OCI-LY7 (cell line): Measurements from ENCODE around the gene FRRS1. TPM values are rescaled to one million over a fixed set of nuclear protein-coding genes. Genes with fewer than 3 reads are reported as not detected.
"Not testable (repeated sequence)": the region's sequence is repeated elsewhere in the genome, so short reads cannot be mapped to it uniquely, and the experiment has no call there.

ENCODE experiments used
- BruUV-seq: library from RNA; stranded (reverse); fragments of 400-500 nt; replicated peaks from 2 replicates; lab custom pipeline; 2021; lab: Mats Ljungman, UMichigan
- CTCF ChIA-PET: fragments of 300-600 bp; sonication (Branson Sonifier 250); formaldehyde crosslinking; loops from one replicate; lab custom pipeline; 2022; ENCODE audit warnings: antibody characterized with exemption; ENCODE audit not compliant: unreplicated experiment; lab: Charles Lee
- POLR2A ChIA-PET: fragments of 300-600 bp; sonication (Branson Sonifier 250); formaldehyde crosslinking; loops from one replicate; lab custom pipeline; 2022; ENCODE audit warnings: antibody characterized with exemption; lab: Charles Lee
- DNase-seq: peaks from one replicate; pipeline ENCODE4 v3.0.0-alpha.2; 2015; ENCODE audit warnings: low spot score
- H2AFZ ChIP-seq: fragments of 200-600 bp; sonication (generic), shearing (Covaris generic); 2 replicates; pipeline ENCODE4 v1.6.1; 2014; ENCODE audit warnings: mild to moderate bottlenecking, antibody characterized with exemption, low read length, moderate library complexity
- H3K27ac ChIP-seq: fragments of 200-600 bp; sonication (generic); 2 replicates; pipeline ENCODE4 v1.5.1; 2014; ENCODE audit warnings: mixed run types, low read depth, mild to moderate bottlenecking, moderate library complexity, low read length, inconsistent platforms; ENCODE audit not compliant: poor library complexity, severe bottlenecking
- H3K36me3 ChIP-seq: fragments of 200-600 bp; sonication (generic); 2 replicates; pipeline ENCODE4 v1.6.1; 2014; ENCODE audit warnings: mild to moderate bottlenecking, antibody characterized with exemption, low read length, moderate library complexity, mixed read lengths; ENCODE audit not compliant: insufficient read depth
- H3K4me1 ChIP-seq: fragments of 200-600 bp; sonication (generic); 2 replicates; pipeline ENCODE4 v1.5.1; 2014; ENCODE audit warnings: mild to moderate bottlenecking, low read length; ENCODE audit not compliant: insufficient read depth, poor library complexity, severe bottlenecking
- H3K4me2 ChIP-seq: fragments of 200-600 bp; sonication (generic); 2 replicates; pipeline ENCODE4 v1.6.1; 2014; ENCODE audit warnings: mild to moderate bottlenecking, low read length
- H3K4me3 ChIP-seq: fragments of 200-600 bp; sonication (generic); 2 replicates; pipeline ENCODE4 v1.5.1; 2014; ENCODE audit warnings: mild to moderate bottlenecking, low read depth, low read length; ENCODE audit not compliant: poor library complexity, severe bottlenecking
- H3K79me2 ChIP-seq: fragments of 200-600 bp; sonication (generic); 2 replicates; pipeline ENCODE4 v1.6.1; 2016; ENCODE audit warnings: low read depth, mild to moderate bottlenecking, low read length, moderate library complexity, mixed read lengths; ENCODE audit not compliant: insufficient read depth
- H3K9me2 ChIP-seq: fragments of 200-600 bp; sonication (generic); 2 replicates; pipeline ENCODE4 v1.6.1; 2016; ENCODE audit warnings: mild to moderate bottlenecking, low read length, mixed read lengths; ENCODE audit not compliant: insufficient read depth
- H3K9me3 ChIP-seq: fragments of 200-600 bp; sonication (generic); 2 replicates; pipeline ENCODE4 v1.6.1; 2014; ENCODE audit warnings: mild to moderate bottlenecking, mixed run types, low read length, mixed read lengths
- H4K20me1 ChIP-seq: fragments of 200-600 bp; sonication (generic); 2 replicates; pipeline ENCODE4 v1.6.1; 2014; ENCODE audit warnings: mild to moderate bottlenecking, antibody characterized with exemption, low read length, moderate library complexity, mixed read lengths; ENCODE audit not compliant: insufficient read depth
- CTCF ChIP-seq: fragments of 200-600 bp; sonication (generic); conservative IDR thresholded peaks from 2 replicates; pipeline ENCODE4 v1.5.1; 2014; ENCODE audit warnings: mild to moderate bottlenecking, antibody characterized with exemption, low read length, moderate library complexity, mixed read lengths
- EZH2phosphoT487 ChIP-seq: fragments of 200-600 bp; sonication (generic); IDR thresholded peaks from 2 replicates; pipeline ENCODE4 v1.6.1; 2018; ENCODE audit warnings: low read depth, borderline replicate concordance, mild to moderate bottlenecking, mixed run types, antibody characterized with exemption, low read length, moderate library complexity, mixed read lengths
- intact Hi-C: fragments of 100-400 bp; cut with micrococcal nuclease; formaldehyde crosslinking; loops from one replicate; pipeline ENCODE4 v1.10.0; 2022; ENCODE audit not compliant: unreplicated experiment
- total RNA-seq, 2 experiments: library from RNA; depleted of rRNA in 1 of 2; stranded (reverse); fragments of >200 nt in 1 of 2; shearing (Covaris generic) in 1 of 2; gene quantifications; 2 replicates each; pipeline ENCODE4 v1.2.3, GENCODE V29; 2014 to 2022

The FRRS1 gene
- total RNA-seq, 2 experiments from 2014 or later: 4.5 to 6.5 TPM

- Histone ChIP-seq H3K4me2 (no peak overlapping the region), H3K9me3 (no peaks in the 10 kb centered on the region), H3K36me3 (no peaks in the 10 kb centered on the region), H3K4me3 (no peak overlapping the region), H3K27ac (no peak overlapping the region), H4K20me1 (no peaks in the 10 kb centered on the region), H2AFZ (no peak overlapping the region), H3K9me2 (no peaks in the 10 kb centered on the region), H3K79me2 (no peaks in the 10 kb centered on the region), H3K4me1 (no peaks in the 10 kb centered on the region)
- POLR2A ChIA-PET: no interaction called here
- intact Hi-C loops: no loop called here
- TF ChIP-seq EZH2phosphoT487 (no peak), CTCF (no peak)
- BruUV-seq: no TSS peak
- CTCF ChIA-PET: no interaction called here
- DNase-seq: no peak
Observed at GRCh38 chr1:99801584-99801983, 35.1 kb upstream of the FRRS1 start.

- H3K4me3 ChIP-seq, H3K79me2 ChIP-seq, DNase-seq, H2AFZ ChIP-seq, H4K20me1 ChIP-seq, H3K4me1 ChIP-seq, H3K9me2 ChIP-seq, H3K27ac ChIP-seq, intact Hi-C loops, H3K4me2 ChIP-seq, CTCF ChIA-PET, BruUV-seq, H3K9me3 ChIP-seq, H3K36me3 ChIP-seq, POLR2A ChIA-PET: not testable (repeated sequence)
Observed at GRCh38 chr1:99793861-99794260, 27.4 kb upstream of the FRRS1 start.

- H3K4me3 ChIP-seq: no peak overlapping the region
- H3K79me2 ChIP-seq: no peaks in the 10 kb centered on the region
- intact Hi-C loops: no loop called here
- H2AFZ ChIP-seq: no peak overlapping the region
- H3K4me1 ChIP-seq: peaks cover 9% of the 10 kb centered on the region
- no peaks in the 10 kb centered on the region for H4K20me1 ChIP-seq
- DNase-seq: no peak
- no peaks in the 10 kb centered on the region for H3K36me3 ChIP-seq
- CTCF ChIA-PET: no interaction called here
- H3K4me2 ChIP-seq: no peak overlapping the region
- no peaks in the 10 kb centered on the region for H3K9me2 ChIP-seq
- no TSS peak for BruUV-seq
- no peak overlapping the region for H3K27ac ChIP-seq
- TF ChIP-seq CTCF (no peak), EZH2phosphoT487 (no peak)
- H3K9me3 ChIP-seq: no peaks in the 10 kb centered on the region
- POLR2A ChIA-PET: no interaction called here
Observed at GRCh38 chr1:99789715-99790114, 23.3 kb upstream of the FRRS1 start.
